HG03342 (cell line): Measurements from ENCODE around the gene AFG3L2.
"Not testable (repeated sequence)": the region's sequence is repeated elsewhere in the genome, so short reads cannot be mapped to it uniquely, and the experiment has no call there.

Experiments used
- ATAC-seq: cut with Tn5 transposase; IDR thresholded peaks from one replicate; pipeline ENCODE4 v1.9.1; 2021; ENCODE audit warnings: mild to moderate bottlenecking, moderate library complexity; ENCODE audit not compliant: unreplicated experiment

The AFG3L2 gene

GRCh38 chr18:12397793-12398192 lies 20.8 kb upstream of the AFG3L2 start:
- ATAC-seq: no peak

- ATAC-seq: no peak
Observed at GRCh38 chr18:12397254-12397653, 20.2 kb upstream of the AFG3L2 start.

DNA sequence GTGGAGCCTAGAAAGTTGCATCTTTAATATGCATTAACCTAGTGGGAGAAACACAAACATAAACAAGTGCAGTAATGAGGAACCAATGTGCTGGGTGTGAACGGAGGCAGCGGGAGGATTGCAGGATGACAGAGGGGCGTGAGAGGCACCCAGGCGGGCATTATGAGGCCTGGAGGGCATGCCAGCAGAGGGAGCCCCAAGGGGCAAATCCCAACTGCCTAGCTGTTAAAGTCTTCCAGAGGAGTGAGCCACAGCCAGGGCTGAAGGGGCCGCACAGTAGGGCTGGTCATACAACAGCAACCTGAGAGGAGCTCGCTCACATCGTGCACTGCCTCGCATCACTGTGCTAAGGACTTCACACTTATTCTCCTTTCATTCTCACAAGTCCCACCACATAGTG lies 17.4 kb upstream of the AFG3L2 start:
- ATAC-seq: no peak

- no peak for ATAC-seq
Observed at GRCh38 chr18:12393998-12394397, 17.0 kb upstream of the AFG3L2 start.

GRCh38 chr18:12393510-12393909 lies 16.5 kb upstream of the AFG3L2 start:
- ATAC-seq: no peak

DNA sequence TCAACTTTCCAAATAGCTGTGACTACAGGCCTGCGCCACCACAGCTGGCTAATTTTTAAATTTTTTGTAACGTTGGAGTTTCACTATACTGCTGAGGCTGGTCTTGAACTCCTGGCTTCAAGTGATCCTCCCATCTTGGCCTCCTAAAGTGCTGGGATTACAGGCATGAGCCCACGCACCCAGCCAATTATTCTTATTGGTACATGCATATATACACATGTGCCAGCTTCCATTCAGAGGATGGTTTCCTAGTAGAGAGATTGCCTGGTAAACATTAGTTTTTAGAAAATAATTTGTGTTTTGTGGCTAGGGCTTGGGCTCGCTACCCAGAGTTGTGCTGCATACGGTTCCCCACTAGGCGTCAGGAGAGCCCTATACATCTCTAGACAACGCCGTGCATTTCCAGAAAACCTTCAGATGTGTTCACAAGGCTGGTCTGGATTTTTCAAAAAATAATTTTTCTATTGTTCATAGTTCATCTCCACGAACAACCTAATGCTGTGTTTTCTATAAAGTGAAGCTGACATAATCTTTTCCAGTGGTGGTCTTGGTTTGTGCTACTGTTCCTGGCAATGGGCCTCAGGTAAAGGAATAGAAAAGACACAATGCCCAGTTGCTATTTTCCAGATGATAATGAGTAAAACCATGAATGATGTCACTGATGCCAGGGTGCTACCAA lies 14.6 kb upstream of the AFG3L2 start:
- ATAC-seq: no peak

DNA sequence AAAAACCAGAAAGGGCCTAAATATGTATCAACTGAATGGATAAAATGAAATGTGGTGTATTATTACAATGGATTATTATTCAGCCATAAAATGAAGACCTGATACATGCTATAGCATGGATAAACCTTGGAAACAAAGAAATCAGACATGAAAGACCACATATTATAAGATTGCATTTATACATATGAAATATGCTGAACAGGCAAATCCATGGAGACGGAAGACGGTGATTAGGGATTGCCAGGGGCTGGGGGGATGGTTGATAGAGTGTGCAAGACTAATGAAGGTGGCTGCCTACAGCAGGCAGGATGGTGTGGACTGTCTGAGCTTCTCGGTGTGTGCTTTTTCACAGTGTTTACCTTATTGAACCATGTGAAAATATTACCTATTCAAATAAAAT lies 11.4 kb upstream of the AFG3L2 start:
- ATAC-seq: no peak

- no peak for ATAC-seq
Observed at GRCh38 chr18:12384261-12384660, 7.2 kb upstream of the AFG3L2 start.

DNA sequence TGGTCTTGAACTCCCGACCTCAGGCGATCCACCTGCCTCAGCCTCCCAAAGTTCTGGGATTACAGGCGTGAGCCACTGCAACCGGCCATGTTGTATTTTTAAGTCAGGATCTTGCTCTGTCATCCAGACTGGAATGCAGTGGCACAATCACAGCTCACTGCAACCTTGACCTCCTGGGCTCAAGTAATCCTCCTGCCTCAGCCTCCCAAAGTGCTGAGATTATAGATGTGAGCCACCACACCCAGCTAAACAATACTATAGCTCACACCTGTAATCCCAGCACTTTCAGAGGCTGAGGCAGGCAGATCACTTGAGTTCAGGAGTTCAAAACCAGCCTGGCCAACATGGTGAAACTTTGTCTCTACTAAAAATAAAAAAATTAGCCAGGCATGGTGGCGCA lies 6.7 kb upstream of the AFG3L2 start:
- not testable (repeated sequence) for ATAC-seq

- ATAC-seq: not testable (repeated sequence)
Observed at GRCh38 chr18:12382221-12382814, 5.3 kb upstream of the AFG3L2 start.

- ATAC-seq: not testable (repeated sequence)
Observed at GRCh38 chr18:12378198-12378558, 1.2 kb upstream of the AFG3L2 start.

DNA sequence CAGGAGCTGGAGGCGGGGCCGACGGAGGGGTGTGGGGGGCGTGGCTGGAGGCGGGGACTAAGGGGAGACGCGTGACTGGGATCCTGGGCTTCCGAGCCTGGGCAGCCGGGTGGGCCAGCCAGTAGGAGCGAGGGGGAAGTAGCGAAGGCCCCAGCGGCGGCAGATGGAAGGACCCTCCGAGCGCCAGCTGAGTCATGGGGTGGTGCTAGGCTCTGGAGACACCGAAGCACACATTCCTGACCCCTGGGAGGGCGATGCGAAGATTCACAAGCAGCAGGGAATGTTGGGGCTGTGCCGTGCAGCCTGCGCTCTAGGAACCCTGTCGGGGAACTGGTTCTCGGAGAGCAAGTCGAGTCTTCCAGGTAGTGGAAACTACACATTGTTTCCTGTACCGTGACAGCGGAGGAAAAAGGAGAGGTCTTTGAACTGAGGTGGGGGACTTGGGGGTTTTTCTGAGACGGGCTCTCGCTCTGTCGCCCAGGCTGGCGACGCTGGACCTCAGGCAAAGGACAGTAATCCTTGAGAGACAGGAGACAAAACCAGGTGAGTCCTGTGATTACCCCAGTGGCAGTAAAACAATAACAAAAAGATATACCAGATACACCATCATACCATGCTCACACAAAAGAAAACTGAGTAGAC lies 650 bp upstream of the AFG3L2 start:
- ATAC-seq: peak; percentile 64

- ATAC-seq: no peak
Observed at GRCh38 chr18:12376034-12376753, 833 bp downstream of the AFG3L2 start.

- no peak for ATAC-seq
Observed at GRCh38 chr18:12374401-12374800, 2.6 kb downstream of the AFG3L2 start.

GRCh38 chr18:12373771-12374116 lies 3.3 kb downstream of the AFG3L2 start:
- ATAC-seq: no peak

DNA sequence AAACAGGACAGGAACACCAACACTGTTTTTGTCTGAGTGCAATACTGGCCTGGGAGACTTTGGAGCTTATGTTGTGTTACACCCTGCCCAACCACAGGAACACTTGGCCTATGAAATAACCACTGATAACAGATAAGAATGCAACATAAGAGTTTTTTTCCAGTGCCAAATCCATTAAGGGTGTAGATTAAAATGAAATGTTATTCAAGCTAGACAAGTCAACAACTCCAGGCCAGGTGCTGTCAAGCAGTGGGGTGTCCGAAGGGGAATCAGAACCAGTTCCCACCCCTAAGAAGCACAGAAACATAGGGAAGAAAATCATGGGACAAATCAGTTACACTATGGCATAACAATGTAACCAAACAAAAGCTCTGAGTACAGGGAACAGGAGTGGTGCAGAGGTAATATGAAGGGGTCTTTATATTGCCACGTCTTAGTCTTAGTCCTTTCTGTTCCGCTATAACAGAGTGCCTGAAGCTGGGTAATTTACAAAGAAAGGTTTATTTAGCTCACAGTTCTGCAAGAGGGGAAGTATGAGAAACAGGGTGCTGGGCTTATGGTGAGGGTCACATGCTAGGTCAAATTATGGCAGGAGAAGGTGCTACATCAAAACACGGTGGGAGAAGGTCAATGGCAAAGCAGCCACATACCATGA lies 3.8 kb downstream of the AFG3L2 start:
- no peak for ATAC-seq

DNA sequence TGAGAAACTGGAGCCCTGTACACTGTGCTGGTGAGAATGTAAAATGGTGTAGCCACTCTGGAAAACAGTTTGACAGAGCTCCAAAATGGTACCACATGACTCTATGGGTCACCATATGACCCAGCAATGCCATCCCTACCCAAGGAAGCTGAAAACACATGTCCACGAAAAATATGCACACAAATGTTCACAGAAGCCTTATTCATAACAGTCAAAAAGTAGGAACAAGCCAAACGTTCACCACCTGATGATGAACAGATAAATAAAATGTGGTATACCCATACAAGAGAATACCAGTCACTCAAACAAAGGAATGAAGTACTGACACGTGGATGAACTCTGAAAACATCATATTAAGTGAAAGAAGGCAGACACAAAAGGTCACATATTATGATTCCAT lies 4.6 kb downstream of the AFG3L2 start:
- no peak for ATAC-seq

- no peak for ATAC-seq
Observed at GRCh38 chr18:12371590-12371989, 5.4 kb downstream of the AFG3L2 start.

DNA sequence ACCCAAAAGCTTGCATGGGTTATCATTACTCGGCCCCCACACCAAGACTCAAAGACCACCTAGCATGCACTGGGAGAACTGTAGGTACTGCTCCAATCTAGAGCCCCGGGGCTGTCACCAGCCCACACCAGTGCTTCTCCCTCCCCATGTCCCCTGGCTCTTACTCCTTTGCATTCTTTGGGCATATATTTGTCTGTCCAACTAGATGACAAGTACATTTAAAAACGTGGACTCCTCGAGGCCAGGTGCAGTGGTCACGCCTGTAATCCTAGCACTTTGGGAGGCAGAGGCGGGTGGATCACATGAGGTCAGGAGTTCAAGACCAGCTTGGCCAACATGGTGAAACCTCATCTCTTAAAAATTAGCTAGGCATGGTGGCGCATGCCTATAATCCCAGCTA lies 7.8 kb downstream of the AFG3L2 start:
- no peak for ATAC-seq

DNA sequence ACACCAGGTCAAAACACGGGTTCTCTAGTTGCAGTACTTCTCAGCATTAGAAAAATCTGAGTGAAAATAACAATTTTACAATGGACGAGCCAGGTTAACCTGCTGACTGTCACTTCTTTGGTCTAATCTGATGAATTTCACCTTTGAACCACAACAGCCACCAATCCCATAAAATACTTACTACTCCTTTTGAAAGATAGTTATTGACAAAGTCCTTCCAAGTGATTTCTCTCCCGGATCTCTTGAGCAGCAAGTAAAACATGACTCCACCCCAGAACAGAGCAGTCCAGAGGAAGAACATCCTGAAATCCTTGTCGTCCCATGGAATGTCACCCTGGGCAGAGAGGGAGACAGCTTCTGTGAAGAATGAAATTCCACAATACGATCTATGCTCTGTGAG lies 10.2 kb downstream of the AFG3L2 start:
- ATAC-seq: no peak

DNA sequence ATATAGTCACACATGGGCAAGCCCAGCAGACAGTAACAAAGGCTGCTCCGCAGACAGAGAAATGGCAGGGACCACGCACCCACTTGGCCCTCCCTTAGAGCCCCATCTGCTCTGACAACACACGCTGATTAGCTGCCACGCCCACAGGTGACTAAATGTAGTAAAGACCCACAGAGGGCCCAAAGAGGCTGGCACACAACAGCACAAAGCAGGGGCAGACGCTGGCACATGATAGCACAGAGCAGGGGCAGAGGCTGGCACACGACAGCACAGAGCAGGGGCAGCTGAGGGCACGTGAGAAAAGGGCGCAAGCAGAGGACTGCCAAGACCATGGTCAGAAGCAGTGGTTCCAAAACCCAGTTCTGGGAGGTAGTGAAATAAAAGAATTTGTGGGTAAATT lies 10.6 kb downstream of the AFG3L2 start:
- ATAC-seq: no peak
